SK-N-SH (cell line): ENCODE data around the gene ABCA4. TPM values are rescaled to one million over a fixed set of nuclear protein-coding genes. Genes with fewer than 3 reads are reported as not detected.
A peak's percentile ranks its signal among the peaks of the same experiment; 100 is the strongest.

Experiments used
- CTCF ChIA-PET: fragments of 300-600, 350-600 bp; formaldehyde crosslinking; extraction: SDS; loops from one replicate; lab custom pipeline; 2021; lab: Yijun Ruan, JAX
- POLR2A ChIA-PET: fragments of 350-600 bp; sonication (Branson Sonifier 250); formaldehyde crosslinking; extraction: SDS; loops from one replicate; lab custom pipeline; 2020; ENCODE audit warnings: antibody characterized with exemption, inconsistent platforms; lab: Yijun Ruan, JAX
- DNase-seq: peaks from one replicate; pipeline ENCODE4 v3.0.0; 2012
- H2AFZ ChIP-seq: fragments of 200-600 bp; sonication (generic); 2 replicates; pipeline ENCODE4 v1.8.1; 2016; ENCODE audit warnings: antibody characterized with exemption, mild to moderate bottlenecking, low read depth
- H3F3A ChIP-seq: fragments of 200-600 bp; sonication (generic); replicated peaks from 2 replicates; pipeline ENCODE3; 2016; ENCODE audit warnings: antibody characterized with exemption, mild to moderate bottlenecking; ENCODE audit not compliant: insufficient read depth
- H3K27ac ChIP-seq, 2 experiments: fragments of 200-500 bp in 1 of 2; fragments of 200-600 bp in 1 of 2; sonication (Bioruptor generic) in 1 of 2; sonication (generic), shearing (Covaris generic) in 1 of 2; 2 replicates each; pipeline versions ENCODE4 v1.5.1 to v1.6.1; 2014 to 2016; ENCODE audit warnings: low read depth in 2 of 2, inconsistent platforms in 1 of 2, low read length in 1 of 2, mild to moderate bottlenecking in 1 of 2, mixed read lengths in 1 of 2
- H3K27me3 ChIP-seq: fragments of 200-600 bp; sonication (generic), shearing (Covaris generic); 2 replicates; pipeline ENCODE4 v1.6.1; 2016; ENCODE audit warnings: mixed run types; ENCODE audit not compliant: insufficient read depth
- H3K36me3 ChIP-seq, 2 experiments: fragments of 200-500 bp in 1 of 2; fragments of 200-600 bp in 1 of 2; sonication (Bioruptor generic) in 1 of 2; sonication (generic) in 1 of 2; replicated peaks in 1 of 2; 2 replicates each; pipeline versions ENCODE3 to v1.5.1; 2014 to 2016; ENCODE audit warnings: low read length in 1 of 2, mild to moderate bottlenecking in 1 of 2; ENCODE audit not compliant: insufficient read depth in 2 of 2, control insufficient read depth in 1 of 2
- H3K4me1 ChIP-seq, 2 experiments: fragments of 200-500 bp in 1 of 2; fragments of 200-600 bp in 1 of 2; sonication (Bioruptor generic) in 1 of 2; sonication (generic), shearing (Covaris generic) in 1 of 2; 2 replicates each; pipeline versions ENCODE4 v1.5.1 to v1.6.1; 2014 to 2016; ENCODE audit warnings: low read depth in 1 of 2, low read length in 1 of 2, mixed run types in 1 of 2; ENCODE audit not compliant: insufficient read depth in 2 of 2, control insufficient read depth in 1 of 2
- H3K4me2 ChIP-seq: fragments of 200-600 bp; sonication (generic), shearing (Covaris generic); 2 replicates; pipeline ENCODE4 v1.6.1; 2017; ENCODE audit warnings: mixed run types
- H3K4me3 ChIP-seq, 2 experiments: fragments of 200-500 bp in 1 of 2; fragments of 200-600 bp in 1 of 2; sonication (Bioruptor generic) in 1 of 2; sonication (generic), shearing (Covaris generic) in 1 of 2; 2 replicates each; pipeline versions ENCODE4 v1.5.1 to v1.8.1; 2014 to 2016; ENCODE audit warnings: low read depth in 2 of 2, inconsistent platforms in 1 of 2, low read length in 1 of 2, mild to moderate bottlenecking in 1 of 2, mixed read lengths in 1 of 2, moderate library complexity in 1 of 2
- H3K79me2 ChIP-seq: fragments of 200-600 bp; sonication (generic); 2 replicates; pipeline ENCODE4 v1.8.1; 2017; ENCODE audit warnings: mild to moderate bottlenecking; ENCODE audit not compliant: insufficient read depth
- H3K9ac ChIP-seq: fragments of 200-600 bp; sonication (generic); 2 replicates; pipeline ENCODE4 v1.6.1; 2017; ENCODE audit warnings: mixed run types
- H3K9me2 ChIP-seq: fragments of 200-600 bp; sonication (generic); 2 replicates; pipeline ENCODE4 v1.6.1; 2017; ENCODE audit warnings: mixed run types
- H3K9me3 ChIP-seq: fragments of 200-600 bp; sonication (generic); 2 replicates; pipeline ENCODE4 v1.6.1; 2017; ENCODE audit warnings: mixed run types, mild to moderate bottlenecking, moderate library complexity
- H4K20me1 ChIP-seq: fragments of 200-600 bp; sonication (generic); 2 replicates; pipeline ENCODE4 v1.6.1; 2017; ENCODE audit warnings: mild to moderate bottlenecking, mixed run types; ENCODE audit not compliant: insufficient read depth
- CTCF ChIP-seq: fragments of 200-600 bp; sonication (generic); IDR thresholded peaks from 2 replicates; pipeline ENCODE4 v1.6.1; 2017; ENCODE audit warnings: antibody characterized with exemption, mild to moderate bottlenecking, moderate library complexity
- ELF1 ChIP-seq: IDR thresholded peaks from 2 replicates; pipeline ENCODE4 v1.4.0; 2012
- EP300 ChIP-seq, 2 experiments: IDR thresholded peaks; 2 replicates each; pipeline versions ENCODE4 v1.4.0 to v1.6.1; 2012; ENCODE audit warnings: borderline replicate concordance in 1 of 2, low read depth in 1 of 2, low read length in 1 of 2
- EZH2phosphoT487 ChIP-seq: fragments of 200-600 bp; sonication (generic); IDR thresholded peaks from 2 replicates; pipeline ENCODE4 v1.6.1; 2017; ENCODE audit warnings: low read depth, mixed run types, mild to moderate bottlenecking, antibody characterized with exemption, moderate library complexity, borderline replicate concordance
- FOXJ3 ChIP-seq: sonication (generic); formaldehyde crosslinking; IDR thresholded peaks from 2 replicates; pipeline ENCODE4 v1.5.1; 2020; ENCODE audit warnings: mild to moderate bottlenecking, missing genetic modification reagents
- FOXM1 ChIP-seq: IDR thresholded peaks from 2 replicates; pipeline ENCODE4 v1.4.0; 2012; ENCODE audit warnings: low read depth, mild to moderate bottlenecking
- GABPA ChIP-seq: IDR thresholded peaks from 2 replicates; pipeline ENCODE4 v1.4.0; 2012; ENCODE audit warnings: low read depth, mild to moderate bottlenecking
- IRF3 ChIP-seq: fragments of 150-350 bp; IDR thresholded peaks from 2 replicates; pipeline ENCODE4 v1.6.1; 2016; ENCODE audit warnings: mild to moderate bottlenecking, low read depth, low read length
- MAX ChIP-seq: IDR thresholded peaks from 2 replicates; pipeline ENCODE4 v1.4.0; 2012; ENCODE audit warnings: low read depth
- MEF2A ChIP-seq: IDR thresholded peaks from 2 replicates; pipeline ENCODE4 v1.4.0; 2012; ENCODE audit warnings: low read depth, borderline replicate concordance
- MXI1 ChIP-seq: IDR thresholded peaks from 2 replicates; pipeline ENCODE4 v1.6.1; 2012; ENCODE audit warnings: mild to moderate bottlenecking, low read depth, low read length, improper control_type of control experiment
- NFIC ChIP-seq: IDR thresholded peaks from 2 replicates; pipeline ENCODE4 v1.4.0; 2012; ENCODE audit warnings: borderline replicate concordance
- RFX5 ChIP-seq: IDR thresholded peaks from 2 replicates; pipeline ENCODE4 v1.6.1; 2012; ENCODE audit warnings: mild to moderate bottlenecking, improper control_type of control experiment, low read length
- RXRA ChIP-seq: IDR thresholded peaks from 2 replicates; pipeline ENCODE4 v1.4.0; 2012; ENCODE audit warnings: low read depth, mild to moderate bottlenecking, borderline replicate concordance
- SIN3A ChIP-seq: IDR thresholded peaks from 2 replicates; pipeline ENCODE4 v1.6.1; 2012; ENCODE audit warnings: low read depth, mild to moderate bottlenecking, low read length, moderate library complexity, borderline replicate concordance
- TAF1 ChIP-seq: IDR thresholded peaks from 2 replicates; pipeline ENCODE4 v1.6.1; 2012; ENCODE audit warnings: low read depth, mild to moderate bottlenecking, low read length, moderate library complexity, borderline replicate concordance
- TCF12 ChIP-seq: IDR thresholded peaks from 2 replicates; pipeline ENCODE4 v1.4.0; 2012
- USF2 ChIP-seq: fragments of 150-350 bp; IDR thresholded peaks from 2 replicates; pipeline ENCODE4 v1.6.1; 2017; ENCODE audit warnings: antibody characterized with exemption, low read length, low read depth, borderline replicate concordance
- YY1 ChIP-seq: IDR thresholded peaks from 2 replicates; pipeline ENCODE4 v1.4.0; 2012; ENCODE audit warnings: low read depth, mild to moderate bottlenecking
- ZBTB33 ChIP-seq: IDR thresholded peaks from 2 replicates; pipeline ENCODE4 v1.4.0; 2012; ENCODE audit warnings: low read depth, borderline replicate concordance
- WGBS: methylation state at CpG from one replicate; pipeline ENCODE4 v1.1.6; 2017; ENCODE audit warnings: low lambda C conversion rate; 5-methylcytosine and 5-hydroxymethylcytosine counted together
- polyA plus RNA-seq, 3 experiments: library from polyadenylated mRNA; depleted of rRNA; stranded (reverse); fragments of >200 nt; gene quantifications; 2 replicates each; pipeline ENCODE4 v1.2.3, GENCODE V29; 2012

ABCA4 gene
- polyA plus RNA-seq, 1 of the 3 experiments (the other 2 are of a cell fraction): 0.03 TPM

- no peaks in the 10 kb centered on the region for H3K79me2 ChIP-seq
- no peaks in the 10 kb centered on the region for H3K9me2 ChIP-seq
- POLR2A ChIA-PET: interaction anchor here (0.6 kb wide), 1 partner anchor 312 kb away, joined by 3 read pairs; the partner anchor contains the start of gene BCAR3
- whole genome bisulfite sequencing: 92% methylated on average over 10 of the region's 10 CpGs
- H3K4me3 ChIP-seq: no peak overlapping the region
- H3K9ac ChIP-seq: no peak overlapping the region
- H4K20me1 ChIP-seq: no peaks in the 10 kb centered on the region
- H3K36me3 ChIP-seq: no peaks in the 10 kb centered on the region
- TF ChIP-seq CTCF: no peak
- TF ChIP-seq MXI1: no peak
- TF ChIP-seq TCF12: no peak
- no peak for TF ChIP-seq MAX
- no peak for TF ChIP-seq FOXJ3 (CRISPR knock-in tag)
- no peak for TF ChIP-seq USF2
- TF ChIP-seq EZH2phosphoT487: no peak
- no peak for TF ChIP-seq RXRA
- no peak for TF ChIP-seq EP300 (IDR thresholded peaks at IDR 0.05; ENCODE audit: borderline replicate concordance in 1 of 2, low read depth in 1 of 2, low read length in 1 of 2)
- no peak for TF ChIP-seq RFX5
- TF ChIP-seq FOXM1: no peak
- no peak for TF ChIP-seq NFIC
- no peak for TF ChIP-seq ZBTB33
- no peak for TF ChIP-seq IRF3
- no peak for TF ChIP-seq TAF1
- TF ChIP-seq ELF1: no peak
- no peak for TF ChIP-seq GABPA
- TF ChIP-seq SIN3A: no peak
- no peak for TF ChIP-seq YY1
- no peak for TF ChIP-seq MEF2A
- peaks cover 4 to 15% of the 10 kb centered on the region in 2 experiments; a peak in 2 of 4 replicates for H3K4me1 ChIP-seq
- H3K27me3 ChIP-seq: no peaks in the 10 kb centered on the region
- no peak overlapping the region for H2AFZ ChIP-seq
- peaks cover 13% of the 10 kb centered on the region for H3F3A ChIP-seq
- peak overlapping the region in 1 of 2 experiments; percentile 46; a peak in 1 of 4 replicates for H3K27ac ChIP-seq
- DNase-seq: no peak
- CTCF ChIA-PET: no interaction called here
- H3K4me2 ChIP-seq: peak overlapping the region; percentile 64; the same call in 1 of the 2 replicates
- H3K9me3 ChIP-seq: no peaks in the 10 kb centered on the region
Measured at GRCh38 chr1:93992954-93993353, 128.0 kb downstream of the ABCA4 start.
